Activated CD4-positive, CD25-positive, alpha-beta regulatory T cell treated with anti-CD3 and anti-CD28 coated beads, Interleukin-2, amount 50 U/mL, for 72 hours (primary cell): ENCODE measurements around the gene RAB3GAP2.
"Not testable (repeated sequence)": the region's sequence is repeated elsewhere in the genome, so short reads cannot be mapped to it uniquely, and the experiment has no call there.

Source experiments
- DNase-seq: peaks from one replicate; pipeline ENCODE4 v3.0.0; 2021

The RAB3GAP2 gene

GRCh38 chr1:220272047-220272840, at the start of gene RAB3GAP2:
RAB3GAP2 (minus strand) TSS chr1:220272453; CDS start chr1:220272337, 116 bp downstream.
- DNase-seq, result peak; percentile 97

- DNase-seq, result no peak
Measured at GRCh38 chr1:220321758-220322157, 49.5 kb upstream of the RAB3GAP2 start.

GRCh38 chr1:220320709-220321108, 48.5 kb upstream of the RAB3GAP2 start:
- DNase-seq, result no peak

- no peak for DNase-seq
Measured at GRCh38 chr1:220318673-220319072, 46.4 kb upstream of the RAB3GAP2 start.

- no peak for DNase-seq
Measured at GRCh38 chr1:220317161-220317560, 44.9 kb upstream of the RAB3GAP2 start.

- DNase-seq, result no peak
Measured at GRCh38 chr1:220316305-220316704, 44.1 kb upstream of the RAB3GAP2 start.

- no peak for DNase-seq
Measured at GRCh38 chr1:220315070-220315839, 43.0 kb upstream of the RAB3GAP2 start.

GRCh38 chr1:220313576-220313975, 41.3 kb upstream of the RAB3GAP2 start:
- no peak for DNase-seq

GRCh38 chr1:220310147-220310546, 37.9 kb upstream of the RAB3GAP2 start:
- DNase-seq, result not testable (repeated sequence)

GRCh38 chr1:220307607-220308006, 35.4 kb upstream of the RAB3GAP2 start:
- DNase-seq, result no peak

- DNase-seq, result no peak
Measured at GRCh38 chr1:220306339-220306738, 34.1 kb upstream of the RAB3GAP2 start.

GRCh38 chr1:220303871-220304270, 31.6 kb upstream of the RAB3GAP2 start:
- no peak for DNase-seq

- no peak for DNase-seq
Measured at GRCh38 chr1:220301630-220302029, 29.4 kb upstream of the RAB3GAP2 start.

- no peak for DNase-seq
Measured at GRCh38 chr1:220300442-220301121, 28.3 kb upstream of the RAB3GAP2 start.

- no peak for DNase-seq
Measured at GRCh38 chr1:220299337-220299736, 27.1 kb upstream of the RAB3GAP2 start.

GRCh38 chr1:220298470-220299205, 26.4 kb upstream of the RAB3GAP2 start:
- DNase-seq, result no peak

GRCh38 chr1:220296981-220297380, 24.7 kb upstream of the RAB3GAP2 start:
- no peak for DNase-seq

GRCh38 chr1:220294846-220295301, 22.6 kb upstream of the RAB3GAP2 start:
- no peak for DNase-seq

GRCh38 chr1:220291580-220291979, 19.3 kb upstream of the RAB3GAP2 start:
- no peak for DNase-seq

- DNase-seq, result no peak
Measured at GRCh38 chr1:220290140-220290761, 18.0 kb upstream of the RAB3GAP2 start.

GRCh38 chr1:220287129-220287528, 14.9 kb upstream of the RAB3GAP2 start:
- DNase-seq, result no peak

- DNase-seq, result no peak
Measured at GRCh38 chr1:220283625-220284024, 11.4 kb upstream of the RAB3GAP2 start.
